OCI-M2 (cell line): ENCODE measurements around the gene RYR3.

Source experiments
- DNase-seq: peaks from one replicate; lab custom pipeline; 2025; ENCODE audit not compliant: unreplicated experiment; lab: John Stamatoyannopoulos, UW

Gene RYR3

DNA sequence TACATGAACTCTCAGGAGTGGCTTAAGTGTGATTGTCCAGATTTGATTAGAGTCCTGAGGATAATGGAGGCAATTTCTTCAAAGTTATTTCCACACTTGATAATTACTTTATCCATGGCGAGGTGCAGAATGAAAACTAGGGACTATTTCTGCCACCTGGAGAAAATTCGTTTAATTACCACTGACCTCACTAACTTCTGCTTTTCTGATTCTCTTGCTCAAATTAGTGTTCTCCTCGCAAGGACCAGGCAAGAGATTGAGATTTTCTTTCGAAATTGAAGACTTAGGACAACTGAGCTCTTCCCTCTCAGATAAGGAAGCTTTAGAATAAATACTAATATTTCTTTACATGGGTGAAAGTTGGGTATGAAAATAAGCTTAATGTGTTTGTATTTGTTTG lies 135.2 kb downstream of the RYR3 start:
- no peak for DNase-seq

DNA sequence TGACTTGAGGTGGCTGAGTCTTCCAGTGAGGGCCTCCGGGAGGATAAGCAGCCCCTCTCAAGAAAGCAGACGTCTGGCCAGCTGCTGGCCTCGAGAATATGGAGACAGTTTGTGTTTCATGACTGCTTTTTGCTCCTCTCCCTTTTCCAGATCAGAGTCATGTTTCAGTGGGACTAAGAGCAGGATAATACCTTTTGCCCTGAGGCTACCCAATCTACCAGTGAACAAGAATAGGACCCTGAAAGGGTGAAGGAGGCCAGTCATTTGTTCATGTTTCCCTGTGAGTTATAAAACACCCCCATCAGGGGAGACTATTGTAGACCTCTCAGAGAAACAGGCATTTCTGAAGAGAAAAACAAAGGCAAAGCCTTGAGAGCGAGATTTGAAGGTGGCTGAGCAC lies 137.4 kb downstream of the RYR3 start:
- no peak for DNase-seq

DNA sequence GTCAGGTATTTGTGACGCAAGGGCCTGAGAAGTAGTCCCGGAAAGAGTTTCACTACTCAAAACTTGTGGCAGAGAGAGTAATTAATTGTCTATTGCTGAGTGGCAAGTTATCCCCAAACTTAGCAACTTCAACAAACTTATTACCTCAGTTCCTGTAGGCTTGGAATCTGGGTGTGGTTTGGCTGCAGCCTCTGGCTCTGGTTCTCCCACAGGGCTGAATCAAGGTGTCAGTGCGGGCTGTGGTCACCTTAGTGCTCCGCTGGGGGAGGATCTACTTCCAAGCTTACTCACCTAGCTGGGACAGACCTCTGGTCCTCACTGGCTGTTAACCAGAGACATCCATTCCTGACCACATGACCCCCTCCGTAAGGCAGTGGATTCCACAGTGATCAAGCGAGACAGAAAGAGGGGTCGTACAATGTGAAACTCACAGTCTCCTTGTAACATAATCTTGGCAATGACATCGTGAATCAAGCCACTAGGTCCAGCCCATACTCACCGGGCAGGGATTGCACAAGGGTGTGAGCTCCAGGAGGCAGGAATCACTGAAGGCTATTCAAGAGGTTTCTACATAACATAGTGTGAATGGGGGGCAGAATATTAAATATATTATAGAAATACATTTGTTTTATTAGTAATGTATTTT lies 138.3 kb downstream of the RYR3 start:
- no peak for DNase-seq

- no peak for DNase-seq
Measured at GRCh38 chr15:33449810-33450209, 139.0 kb downstream of the RYR3 start.

GRCh38 chr15:33451385-33451784 lies 140.6 kb downstream of the RYR3 start:
- DNase-seq = no peak

GRCh38 chr15:33453761-33454160 lies 143.0 kb downstream of the RYR3 start:
- no peak for DNase-seq

GRCh38 chr15:33454346-33454745 lies 143.6 kb downstream of the RYR3 start:
- no peak for DNase-seq

- no peak for DNase-seq
Measured at GRCh38 chr15:33454996-33455395, 144.2 kb downstream of the RYR3 start.

GRCh38 chr15:33458421-33458820 lies 147.7 kb downstream of the RYR3 start:
- no peak for DNase-seq

DNA sequence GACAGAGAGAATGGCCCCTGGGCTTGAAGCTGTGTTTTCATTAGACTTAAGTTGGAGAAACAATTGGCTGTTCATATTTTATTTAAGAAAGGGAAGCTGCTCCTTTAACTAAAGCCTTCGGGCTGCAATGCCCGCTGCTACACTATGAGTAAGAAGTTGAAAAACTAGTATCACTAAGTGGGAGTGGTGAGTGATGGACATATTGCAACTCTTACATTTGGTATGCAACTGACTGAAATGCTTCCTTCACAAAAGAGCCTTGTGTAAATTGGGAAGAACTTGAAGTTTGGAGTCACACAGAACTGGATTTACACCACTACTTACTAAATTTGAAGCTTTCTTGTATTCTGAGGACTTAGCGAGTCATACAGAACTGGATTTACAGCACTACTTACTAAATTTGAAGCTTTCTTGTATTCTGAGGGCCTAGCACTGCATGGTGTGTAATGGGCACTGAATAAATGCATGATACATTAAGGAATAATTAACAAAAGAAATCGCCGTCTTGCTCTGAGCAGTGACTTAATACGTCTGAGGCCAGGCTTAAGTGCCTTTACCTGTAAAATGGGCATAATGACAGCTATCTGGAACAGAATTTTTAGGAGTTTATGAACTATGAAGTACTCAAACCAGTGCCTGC lies 149.5 kb downstream of the RYR3 start:
- DNase-seq = no peak

DNA sequence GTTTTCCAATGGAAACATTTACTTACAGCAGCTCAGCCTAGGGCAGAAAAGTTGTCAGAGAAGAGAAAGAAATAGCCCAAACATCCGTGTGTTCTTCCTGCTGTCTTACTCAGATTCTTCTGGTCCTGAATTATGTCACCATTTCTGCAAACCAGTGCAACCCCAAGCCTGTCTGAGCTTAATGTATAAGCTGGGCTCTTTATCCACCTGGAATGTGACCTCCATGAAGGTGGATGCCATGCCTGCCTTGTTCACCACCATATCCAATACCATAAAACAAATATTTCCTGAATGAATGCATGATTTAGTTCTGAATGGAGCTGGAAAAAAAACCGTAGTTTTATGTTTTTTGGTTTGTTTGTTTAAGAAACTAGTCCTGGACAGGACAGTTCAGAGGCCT lies 150.9 kb downstream of the RYR3 start:
- DNase-seq = no peak

GRCh38 chr15:33467146-33467815 lies 156.5 kb downstream of the RYR3 start:
- no peak for DNase-seq

GRCh38 chr15:33467816-33468163 lies 157.0 kb downstream of the RYR3 start:
- DNase-seq = no peak

DNA sequence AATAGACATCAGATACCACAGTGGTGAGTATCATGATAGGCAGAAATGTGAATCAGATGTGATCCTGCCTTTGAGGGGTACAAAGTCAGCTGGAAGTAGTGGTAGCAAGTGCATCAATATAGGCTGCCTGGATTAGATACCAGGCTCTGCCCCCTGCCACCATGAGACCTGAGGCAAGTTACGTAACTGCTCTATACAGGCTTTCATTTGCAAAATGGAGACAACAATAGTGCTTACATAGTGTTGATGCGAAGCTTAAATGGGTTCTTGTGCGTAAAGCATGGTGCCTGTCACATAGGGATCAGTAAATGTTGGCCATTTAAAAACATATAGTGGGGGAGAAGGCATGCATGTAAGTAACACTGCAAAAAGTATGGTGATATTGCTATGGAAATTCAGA lies 158.0 kb downstream of the RYR3 start:
- no peak for DNase-seq

GRCh38 chr15:33473005-33473404 lies 162.2 kb downstream of the RYR3 start:
- no peak for DNase-seq

DNA sequence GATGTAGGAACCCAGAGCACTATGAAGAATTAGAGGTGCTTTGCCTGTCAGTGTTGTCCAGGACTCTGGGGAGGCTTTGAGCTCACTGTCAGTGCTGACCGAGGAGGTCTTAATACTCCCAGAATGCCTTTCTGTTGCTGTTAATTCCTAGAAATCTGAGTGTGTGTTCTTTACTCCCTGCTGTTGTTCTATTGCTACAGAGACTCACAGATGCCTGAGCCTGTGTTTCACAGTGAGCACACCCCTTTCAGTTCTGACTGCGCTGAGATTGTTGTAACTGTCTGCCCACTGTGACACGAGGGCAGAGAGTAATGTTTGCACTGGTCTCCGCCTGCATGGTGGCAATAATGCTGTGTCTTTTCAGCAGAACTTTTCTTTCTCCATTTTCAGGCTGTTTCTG lies 162.9 kb downstream of the RYR3 start:
- no peak for DNase-seq

DNA sequence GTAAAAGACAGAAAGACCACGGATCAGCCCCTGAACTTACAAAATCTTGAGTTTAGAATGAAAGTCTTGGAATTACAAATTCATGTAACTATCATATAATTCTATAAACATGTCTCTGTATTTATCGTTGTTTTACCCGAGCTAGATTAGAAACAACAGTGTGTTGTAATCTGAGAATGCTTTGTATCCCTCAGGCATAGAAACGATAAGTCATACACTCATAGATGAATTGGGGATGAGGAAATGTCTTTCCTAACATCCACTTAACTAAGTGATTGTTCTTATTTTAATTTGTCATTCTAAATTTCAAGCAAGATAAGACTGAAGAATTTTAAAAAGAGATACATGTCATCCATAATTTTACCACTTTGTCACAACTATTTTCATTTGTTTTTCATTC lies 165.3 kb downstream of the RYR3 start:
- no peak for DNase-seq

GRCh38 chr15:33476908-33477307 lies 166.1 kb downstream of the RYR3 start:
- no peak for DNase-seq

GRCh38 chr15:33489335-33489734 lies 178.6 kb downstream of the RYR3 start:
- DNase-seq = no peak

DNA sequence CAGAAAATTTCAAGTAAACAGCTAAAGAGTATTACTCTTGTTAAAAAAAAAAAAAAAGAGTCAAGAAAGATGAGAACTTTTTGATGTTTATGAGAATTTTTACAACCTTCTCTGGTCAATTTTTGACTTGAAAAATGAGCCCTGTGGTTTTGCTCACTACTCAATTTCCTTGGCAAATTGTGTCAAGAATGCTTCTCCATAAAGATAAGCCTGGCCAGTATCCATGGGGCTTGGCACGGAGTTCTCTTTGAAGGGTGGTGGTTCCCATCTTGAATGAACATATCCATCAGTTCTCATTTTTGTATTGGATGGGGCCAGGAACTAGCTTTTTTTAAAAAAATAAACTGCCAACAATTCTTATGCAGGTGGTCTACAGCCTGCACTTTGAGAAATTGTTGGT lies 179.9 kb downstream of the RYR3 start:
- no peak for DNase-seq

- DNase-seq = no peak
Measured at GRCh38 chr15:33492434-33493052, 181.8 kb downstream of the RYR3 start.

DNA sequence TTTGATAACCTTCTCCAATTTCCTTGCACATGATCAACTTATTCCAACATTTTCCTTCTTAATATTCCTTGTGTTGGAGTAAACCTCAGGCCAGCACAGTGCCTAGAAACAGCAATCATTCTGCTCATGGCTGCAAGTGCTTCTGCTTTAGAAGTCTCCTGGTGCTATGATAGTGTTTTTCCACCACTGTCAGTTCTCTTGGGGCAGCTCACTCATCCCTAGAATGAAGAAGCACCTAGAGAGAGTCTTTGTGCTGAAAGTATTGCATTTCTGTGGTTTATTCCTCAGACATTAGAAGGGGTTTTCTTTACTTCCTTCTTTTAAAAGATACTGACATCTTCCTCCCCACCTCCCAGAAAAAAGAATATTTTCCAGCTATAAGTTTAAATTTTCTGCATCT lies 183.5 kb downstream of the RYR3 start:
- DNase-seq = no peak
